ENCODE measurements around the gene PP2D1.
A peak's percentile ranks its signal among the peaks of the same experiment; 100 is the strongest.
"Not testable (repeated sequence)": the region's sequence is repeated elsewhere in the genome, so short reads cannot be mapped to it uniquely, and the experiment has no call there.

Gene PP2D1, protein sequence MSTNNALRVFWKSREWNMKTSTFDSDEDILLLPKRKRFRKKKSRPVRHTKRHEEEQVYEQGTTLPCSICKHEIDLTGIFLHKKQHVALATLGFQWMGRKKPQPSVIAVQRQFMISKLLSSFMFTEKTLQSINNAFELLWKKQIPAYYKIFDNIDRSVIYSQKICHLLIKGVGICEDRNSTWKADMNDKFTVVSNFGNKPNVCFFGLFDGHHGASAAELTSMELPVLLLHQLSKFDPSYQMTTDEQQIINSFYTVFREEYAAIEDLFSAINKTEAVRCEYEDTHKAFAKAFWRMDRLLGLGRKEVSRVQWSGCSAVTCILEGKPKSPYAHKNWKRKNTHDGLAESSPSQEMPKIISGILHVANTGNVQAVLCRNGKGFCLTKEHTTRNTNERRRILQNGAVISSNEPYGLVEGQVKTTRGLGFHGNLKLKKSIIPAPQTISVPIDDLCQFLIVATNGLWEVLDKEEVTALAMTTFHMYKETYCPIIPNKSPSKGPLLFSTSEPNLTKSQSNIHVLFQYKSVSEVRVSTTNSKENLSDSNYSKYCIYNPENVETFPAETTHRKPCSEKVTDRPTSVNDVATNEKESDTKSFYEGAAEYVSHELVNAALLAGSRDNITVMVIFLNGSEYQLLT

DNA sequence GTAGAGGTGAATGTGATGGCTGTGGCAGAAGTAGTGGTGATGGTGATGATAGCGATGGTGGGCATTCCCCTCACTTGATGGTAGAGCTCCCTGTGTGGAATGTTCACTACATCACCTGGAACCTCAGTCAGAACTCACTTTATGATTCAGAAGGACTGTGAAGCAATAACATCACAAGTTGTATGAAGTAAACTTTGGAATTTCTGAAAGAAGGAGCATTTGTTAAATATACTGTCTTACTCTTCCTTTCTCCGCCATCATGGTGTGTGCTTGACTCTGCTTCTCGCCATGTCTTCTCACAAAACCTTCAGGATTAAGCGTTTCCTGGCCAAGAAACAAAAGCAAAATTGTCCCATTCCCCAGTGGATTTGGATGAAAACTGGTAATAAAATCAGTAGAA lies at the start of gene PP2D1:
Gene PP2D1, minus strand, starts transcription at position 101 of the 400 bp plus-strand sequence. CDS start 192 bp downstream, outside the sequence.
- no peak for DNase-seq (ENCODE audit: low spot score)

DNA sequence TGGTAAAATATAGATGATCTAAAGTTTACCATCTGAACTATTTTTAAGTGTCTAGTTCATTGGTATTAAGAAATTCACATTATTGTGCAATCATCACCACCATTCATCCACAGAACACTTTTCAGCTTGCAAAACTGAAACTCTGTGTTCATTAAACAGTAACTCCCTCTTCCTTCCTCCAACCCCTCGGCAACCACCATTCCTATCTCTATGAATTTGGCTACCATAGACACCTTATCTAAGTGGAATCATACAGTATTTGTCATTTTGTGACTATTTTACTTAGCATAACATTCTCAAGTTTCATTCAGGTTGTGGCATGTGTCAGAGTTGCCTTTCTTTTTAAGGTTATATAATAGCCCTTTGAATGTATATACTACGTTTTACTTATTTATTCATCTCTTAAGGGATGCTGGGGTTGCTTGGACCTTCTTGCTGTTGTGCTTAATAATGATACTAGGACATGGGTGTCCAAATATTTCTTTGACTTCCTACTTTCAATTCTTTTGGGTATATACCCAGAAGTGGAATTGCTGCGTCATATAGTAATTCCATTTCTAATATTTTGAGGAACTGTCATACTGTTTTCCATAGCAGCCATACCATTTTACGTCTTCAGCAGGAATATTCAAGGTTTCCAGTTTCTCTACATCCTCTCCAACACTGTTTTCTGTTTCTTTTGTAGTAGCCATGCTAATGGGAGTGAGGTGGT lies 49.1 kb upstream of the PP2D1 start:
- peak; percentile 52 for DNase-seq (ENCODE audit: low spot score)

DNA sequence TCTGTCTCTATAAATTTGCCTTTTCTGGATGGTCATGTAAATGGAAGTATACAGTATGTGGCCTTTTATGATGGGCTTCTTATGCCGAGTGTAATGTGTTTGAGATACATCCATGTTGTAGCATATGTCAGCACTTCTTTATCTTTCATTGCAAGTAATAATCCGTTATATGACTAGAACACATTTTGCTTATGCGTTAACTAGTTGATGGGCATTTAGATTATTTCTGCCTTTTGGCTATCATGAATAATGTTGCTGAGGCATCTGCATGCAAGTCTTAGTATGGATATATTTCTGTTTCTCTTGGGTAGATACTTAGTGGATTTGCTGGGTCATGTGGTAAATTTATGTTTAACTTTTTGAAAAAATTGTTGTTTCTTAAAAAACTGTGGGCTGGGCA lies 47.9 kb upstream of the PP2D1 start:
- DNase-seq (ENCODE audit: low spot score), result no peak

DNA sequence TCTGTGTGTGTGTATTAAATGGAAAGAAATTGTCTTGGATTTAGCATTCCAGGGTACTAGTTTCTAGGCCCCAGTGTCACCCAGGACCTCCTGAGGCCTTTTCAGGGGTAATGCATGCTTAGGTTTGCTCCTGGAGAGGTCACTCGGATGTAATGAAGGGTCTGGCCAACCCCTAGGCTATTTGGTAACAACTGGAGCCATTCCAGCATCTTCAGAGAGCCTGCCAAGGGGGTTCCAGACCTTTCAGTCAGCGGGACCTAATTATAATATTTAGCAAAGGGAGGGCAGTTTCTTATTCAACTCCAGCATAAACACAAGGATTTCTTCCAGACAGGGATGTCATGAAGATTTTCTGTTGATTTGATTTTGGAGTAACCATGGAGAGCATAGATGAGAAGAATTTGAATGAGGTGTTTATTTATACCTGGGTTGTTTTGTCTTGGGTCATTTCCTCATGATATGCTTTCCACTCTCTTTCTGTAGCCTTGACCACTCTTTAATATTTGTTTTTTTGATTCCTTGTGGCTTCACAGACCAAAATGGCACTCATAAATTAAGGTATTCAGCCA lies 45.6 kb upstream of the PP2D1 start:
- peak; percentile 23 for DNase-seq (ENCODE audit: low spot score)

DNA sequence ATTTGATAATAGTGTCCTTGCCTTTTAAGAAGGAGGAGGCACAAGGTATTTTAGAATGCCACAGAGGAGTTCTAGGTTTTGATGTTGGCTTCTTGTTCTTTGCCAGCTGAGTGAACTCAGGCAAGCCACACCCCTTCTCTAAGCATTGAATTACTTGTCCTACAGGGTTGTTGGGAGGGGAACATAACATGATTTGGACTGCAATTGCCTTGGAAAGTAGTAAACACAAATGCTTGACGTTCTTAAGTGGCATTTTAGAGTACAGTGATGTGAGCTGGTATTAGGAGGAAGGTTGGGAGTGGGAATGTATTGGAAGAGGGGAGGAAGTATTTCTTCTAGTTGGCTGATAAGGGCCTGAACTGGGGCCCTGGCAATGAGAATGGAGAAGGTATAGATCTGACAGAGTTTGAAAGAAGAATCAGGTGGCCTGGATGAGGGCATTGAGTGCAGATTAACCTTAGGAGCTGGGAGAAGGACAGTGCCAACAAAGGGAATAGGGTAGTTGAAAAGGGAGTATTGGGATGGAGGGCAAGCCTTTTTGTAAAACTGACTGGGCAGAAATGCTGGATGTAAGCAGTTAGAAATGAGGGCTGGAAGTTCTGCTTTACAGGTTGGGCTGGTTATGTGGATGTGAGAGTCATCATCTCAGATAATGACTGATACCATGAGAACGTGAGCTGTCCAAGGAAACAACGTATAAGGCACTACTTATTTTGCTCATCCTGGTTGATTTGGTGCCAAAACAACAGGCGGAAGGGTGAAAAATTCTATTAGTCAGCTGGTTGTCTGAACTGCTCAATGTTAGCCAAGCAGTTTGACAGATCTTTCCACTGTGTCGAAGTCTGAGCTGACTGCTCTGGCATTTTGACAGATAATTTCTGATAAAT lies 44.9 kb upstream of the PP2D1 start:
- DNase-seq (ENCODE audit: low spot score), result peak; percentile 95

DNA sequence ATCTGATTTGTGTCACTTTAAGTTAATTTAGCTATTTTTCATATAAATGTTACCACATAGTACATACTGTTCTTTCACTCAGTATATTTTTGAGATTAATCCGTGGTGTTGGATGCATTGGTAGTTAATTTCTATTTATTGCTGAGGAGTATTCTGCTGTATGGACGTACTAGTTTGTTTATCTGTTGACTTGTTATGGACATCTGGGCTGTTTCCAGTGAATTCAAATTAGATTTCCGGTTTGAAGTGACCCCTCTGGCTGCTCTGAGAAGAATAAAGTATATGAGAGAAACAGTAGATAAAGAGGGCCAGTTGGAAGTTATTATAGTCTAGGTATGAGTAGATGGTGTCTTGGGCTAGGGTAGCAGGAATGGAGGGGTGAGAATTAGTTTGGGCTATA lies 43.8 kb upstream of the PP2D1 start:
- no peak for DNase-seq (ENCODE audit: low spot score)

DNA sequence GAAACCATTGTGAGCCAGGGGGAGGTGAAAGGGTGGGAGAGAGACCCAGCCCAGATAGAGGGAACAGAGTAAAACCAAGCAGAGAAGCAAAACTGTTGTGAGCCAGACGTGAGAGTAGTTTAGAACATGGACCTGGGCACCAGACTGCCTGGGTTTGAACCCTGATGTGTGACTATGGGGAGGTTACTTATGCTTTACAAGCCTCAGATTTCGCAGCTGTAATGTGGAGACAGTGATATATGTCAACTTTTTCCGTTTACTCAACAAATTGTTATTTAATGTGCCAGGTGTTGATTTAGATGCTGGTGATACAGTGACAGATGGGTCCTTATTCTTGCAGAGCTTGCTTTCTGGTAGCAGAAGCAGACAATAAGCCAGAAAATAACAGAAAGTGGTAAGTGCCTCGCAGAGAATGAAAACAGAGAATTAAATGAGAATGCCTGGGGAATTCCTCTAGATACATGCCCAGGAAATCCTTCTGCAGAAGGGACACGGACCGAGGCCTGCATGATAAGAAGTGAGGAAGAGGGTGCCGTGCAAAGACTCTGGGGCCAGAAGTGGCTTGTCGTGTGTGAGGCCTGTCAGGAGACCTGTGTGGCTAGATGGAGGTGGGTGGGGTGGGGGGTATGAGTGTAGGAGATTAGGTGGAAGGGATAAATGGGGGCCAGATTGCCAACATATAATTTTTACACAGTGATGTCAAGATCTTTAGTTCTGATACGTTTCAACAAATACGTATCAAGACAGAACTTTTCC lies 43.1 kb upstream of the PP2D1 start:
- no peak for DNase-seq (ENCODE audit: low spot score)

DNA sequence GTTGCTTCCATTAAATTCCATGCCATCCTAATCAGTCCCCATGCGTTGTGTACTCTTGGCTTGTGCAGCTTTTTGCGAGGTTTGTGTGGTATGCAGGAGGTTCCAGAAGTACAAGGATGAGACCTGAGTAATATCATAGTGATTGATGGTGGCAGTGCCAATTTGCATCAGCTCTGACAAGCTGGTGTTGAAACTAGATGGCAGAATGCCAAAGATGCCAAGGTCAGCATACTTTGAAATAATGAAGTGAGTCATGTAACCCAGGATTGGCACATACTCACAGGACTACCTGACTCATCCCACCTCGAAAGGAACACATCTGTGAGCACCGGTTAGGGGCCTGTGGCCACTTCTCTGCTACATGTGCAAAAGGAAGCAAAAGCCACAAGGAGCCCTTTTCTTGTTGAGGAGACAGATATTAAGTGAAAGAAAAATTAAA lies 42.5 kb upstream of the PP2D1 start:
- peak; percentile 100 for DNase-seq (ENCODE audit: low spot score)

DNA sequence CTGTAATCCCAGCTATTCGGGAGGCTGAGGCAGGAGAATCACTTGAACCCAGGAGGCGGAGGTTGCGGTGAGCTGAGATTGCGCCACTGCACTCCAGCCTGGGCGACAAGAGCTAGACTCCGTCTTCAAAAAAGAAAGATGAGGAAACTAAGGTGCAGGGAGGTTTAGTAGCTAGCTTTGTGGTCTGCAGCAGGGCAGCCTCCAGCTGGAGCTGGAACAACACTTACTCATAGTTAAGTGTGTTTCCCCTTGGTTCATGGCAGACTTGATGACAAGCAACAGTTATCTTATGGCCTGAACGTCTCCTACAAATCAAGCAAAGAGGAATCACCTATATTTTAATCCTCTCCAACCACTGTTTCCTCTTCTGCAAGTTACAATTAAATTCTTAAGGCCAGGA lies 40.8 kb upstream of the PP2D1 start:
- DNase-seq (ENCODE audit: low spot score), result no peak

DNA sequence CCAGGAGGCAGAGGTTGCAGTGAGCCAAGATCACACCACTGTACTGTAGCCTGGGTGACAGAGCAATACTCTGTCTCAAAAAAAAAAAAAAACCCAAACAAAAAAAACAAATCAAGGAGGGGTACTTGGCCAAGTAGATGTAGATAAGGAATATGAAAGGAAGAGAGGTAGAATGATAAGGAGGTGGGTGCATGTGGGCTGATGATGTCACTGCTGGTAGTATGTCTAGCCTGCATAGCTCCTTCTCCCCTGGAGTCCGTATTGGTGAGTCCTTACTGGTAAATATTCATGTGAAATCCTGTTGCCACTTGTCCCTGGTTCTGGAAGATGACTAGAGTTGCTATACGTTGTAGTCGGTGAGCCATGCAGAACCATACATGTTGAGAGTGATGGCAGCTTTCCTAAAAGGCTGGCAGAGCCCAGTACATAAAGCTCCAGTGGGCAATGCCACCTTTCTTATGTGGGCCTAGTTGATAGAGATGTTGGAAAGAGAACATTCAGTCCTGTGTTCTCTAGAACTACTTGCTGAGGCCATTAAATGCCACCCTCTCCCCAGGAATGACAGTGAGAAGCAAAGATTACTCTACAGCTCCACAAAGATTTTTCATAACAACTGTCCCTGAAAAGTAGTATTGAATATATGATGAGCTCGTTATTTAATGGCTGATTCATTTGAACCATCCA lies 39.2 kb upstream of the PP2D1 start:
- DNase-seq (ENCODE audit: low spot score), result no peak

DNA sequence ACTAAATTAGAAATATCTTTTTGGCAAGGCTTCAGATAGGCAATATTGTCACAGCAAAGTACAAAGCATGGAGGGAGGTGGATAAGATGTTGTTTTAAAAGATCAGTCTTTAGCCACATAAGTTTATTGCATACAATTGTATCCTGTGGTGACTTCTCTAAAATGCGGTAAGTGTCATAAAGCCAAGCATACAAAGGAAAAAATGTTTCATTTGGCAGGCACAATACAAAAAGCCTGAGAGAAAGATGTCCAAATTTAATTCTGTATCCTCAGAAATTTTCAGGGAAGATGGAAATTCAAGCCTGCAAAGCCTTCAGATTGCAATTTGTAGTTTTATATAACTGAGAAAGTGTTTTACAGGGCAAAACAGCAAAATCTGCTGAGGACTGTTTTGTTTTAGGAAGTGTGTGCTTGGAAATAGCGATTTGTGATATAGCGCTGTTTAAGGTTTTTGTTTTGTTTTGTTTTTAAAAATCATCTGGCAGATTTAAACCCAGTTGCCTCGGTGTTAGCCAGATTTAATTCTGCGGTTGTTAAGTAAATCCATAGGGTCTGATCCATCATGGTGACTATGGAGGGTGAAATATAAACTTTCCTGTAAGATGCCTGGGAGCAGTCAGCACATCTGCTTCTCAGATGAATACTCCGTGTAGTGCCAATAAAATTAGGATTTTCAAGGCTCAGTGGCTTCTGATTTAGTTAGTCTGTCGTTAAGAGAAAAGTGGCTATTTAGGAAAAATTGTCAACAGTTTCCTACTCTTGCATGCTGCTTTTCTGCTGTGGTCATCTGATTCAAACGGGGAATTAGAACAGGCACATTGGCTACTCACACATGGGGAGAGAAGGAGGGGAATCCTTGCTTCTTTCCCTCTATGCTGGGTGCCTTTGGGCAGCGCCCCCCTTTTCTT lies 36.2 kb upstream of the PP2D1 start:
- no peak for DNase-seq (ENCODE audit: low spot score)

DNA sequence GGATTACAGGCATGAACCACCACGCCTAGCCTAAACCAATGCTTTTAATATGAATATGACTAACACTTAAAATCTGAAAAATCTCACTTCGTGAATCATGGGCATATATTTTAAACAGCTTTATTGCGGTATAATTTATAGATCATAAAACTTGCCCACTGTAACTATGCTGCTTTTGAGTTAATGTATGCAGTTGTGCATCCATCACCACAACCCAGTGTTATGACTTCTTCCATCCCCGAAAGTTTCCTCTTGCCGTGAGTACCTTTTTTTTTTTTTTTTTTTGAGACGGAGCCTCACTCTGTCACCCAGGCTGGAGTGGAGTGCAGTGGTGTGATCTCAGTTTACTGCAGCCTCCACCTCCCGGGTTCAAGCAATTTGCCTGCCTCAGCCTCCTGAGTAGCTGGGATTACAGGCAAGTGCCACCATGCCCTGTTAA lies 35.3 kb upstream of the PP2D1 start:
- DNase-seq (ENCODE audit: low spot score), result no peak

DNA sequence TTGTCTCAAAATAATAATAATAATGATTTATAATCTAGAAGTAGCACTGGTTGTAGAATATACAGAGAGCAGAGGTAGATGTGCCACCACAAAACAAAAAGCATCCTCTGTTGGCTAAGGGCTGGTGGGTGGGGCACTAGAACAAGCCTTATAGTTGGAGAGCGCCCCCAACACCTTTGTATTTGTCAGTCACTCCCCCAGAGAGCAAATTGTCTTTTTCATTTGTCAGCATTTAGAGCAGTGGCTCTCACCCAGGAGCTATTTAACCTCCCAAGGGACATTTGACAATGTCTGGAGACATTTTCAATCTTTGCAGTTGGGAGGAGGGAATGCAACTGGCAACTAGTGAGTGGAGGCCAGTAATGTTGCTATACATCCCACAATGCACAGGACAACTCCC lies 34.5 kb upstream of the PP2D1 start:
- DNase-seq (ENCODE audit: low spot score), result no peak

DNA sequence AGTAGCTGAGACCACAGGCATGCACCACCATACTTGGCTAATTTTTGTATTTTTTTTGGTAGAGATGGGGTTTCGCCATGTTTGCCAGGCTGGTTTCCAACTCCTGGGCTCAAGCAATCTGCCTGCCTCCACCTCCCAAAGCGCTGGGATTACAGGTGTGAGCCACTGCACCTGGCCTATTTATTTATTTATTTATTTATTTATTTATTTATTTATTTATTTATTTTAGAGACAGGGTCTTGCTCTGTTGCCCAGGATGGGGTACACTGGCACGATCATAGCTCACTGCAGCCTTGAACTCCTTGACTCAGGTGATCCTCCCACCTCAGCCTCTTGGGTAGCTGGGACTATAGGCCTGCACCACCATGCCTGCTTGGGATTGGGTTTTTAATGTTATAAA lies 33.1 kb upstream of the PP2D1 start:
- DNase-seq (ENCODE audit: low spot score), result not testable (repeated sequence)

DNA sequence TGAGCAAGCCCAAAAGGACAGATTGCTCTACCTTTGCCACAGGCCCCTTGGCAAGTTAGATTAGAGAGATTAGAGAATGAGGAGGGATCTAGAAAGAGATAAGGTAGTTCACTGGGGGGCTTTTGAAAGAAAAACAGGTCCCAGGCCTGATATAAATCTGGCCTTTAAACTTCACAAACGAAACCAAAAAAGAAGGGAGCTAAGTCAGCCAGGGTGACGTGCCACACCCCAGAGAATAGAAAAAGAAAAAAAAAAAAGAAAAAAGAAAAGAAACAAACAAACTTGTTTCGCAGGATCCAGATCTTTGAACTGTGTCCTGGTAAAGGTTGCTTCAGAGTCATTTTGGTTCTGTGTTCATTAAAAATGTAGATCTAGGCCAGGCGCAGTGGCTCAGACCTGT lies 31.8 kb upstream of the PP2D1 start:
- no peak for DNase-seq (ENCODE audit: low spot score)

DNA sequence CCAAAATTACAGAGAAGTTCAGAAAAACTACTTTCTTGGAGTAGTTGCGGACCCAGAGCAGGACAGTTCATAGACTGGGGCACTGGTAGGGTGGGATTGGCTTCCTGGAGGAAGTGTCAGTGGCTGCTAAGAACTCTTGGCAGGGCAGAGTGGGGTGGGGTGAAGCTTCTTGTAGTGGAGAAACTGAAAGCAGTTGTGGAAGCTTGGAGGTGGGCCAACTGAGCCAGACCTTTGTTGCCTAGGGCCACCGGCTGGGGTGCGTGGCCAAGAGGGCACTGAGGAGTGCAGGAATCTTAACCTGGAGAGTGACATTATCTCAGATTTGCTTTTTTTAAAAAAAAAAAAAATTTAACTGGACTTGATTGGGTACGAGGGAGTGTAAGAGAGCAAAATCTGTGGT lies 31.3 kb upstream of the PP2D1 start:
- DNase-seq (ENCODE audit: low spot score), result peak; percentile 71

DNA sequence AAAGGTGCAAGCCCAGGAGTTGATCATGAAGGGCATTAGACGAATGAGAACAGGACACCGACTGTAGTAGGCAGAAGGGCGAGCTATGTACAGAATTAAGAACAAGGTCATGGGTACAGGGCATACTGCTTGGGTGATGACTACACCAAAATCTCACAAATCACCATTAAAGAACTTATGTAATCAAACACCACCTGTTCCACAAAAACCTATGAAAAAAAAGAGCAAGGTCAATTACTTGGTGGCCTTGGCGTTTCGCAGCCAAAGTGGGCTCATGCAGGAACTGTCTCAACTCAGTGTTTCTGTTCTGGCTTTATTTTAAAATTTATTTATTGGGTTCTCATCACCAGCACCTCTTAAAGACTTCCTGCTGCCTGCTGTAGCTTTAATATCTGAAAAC lies 30.3 kb upstream of the PP2D1 start:
- DNase-seq (ENCODE audit: low spot score), result no peak

DNA sequence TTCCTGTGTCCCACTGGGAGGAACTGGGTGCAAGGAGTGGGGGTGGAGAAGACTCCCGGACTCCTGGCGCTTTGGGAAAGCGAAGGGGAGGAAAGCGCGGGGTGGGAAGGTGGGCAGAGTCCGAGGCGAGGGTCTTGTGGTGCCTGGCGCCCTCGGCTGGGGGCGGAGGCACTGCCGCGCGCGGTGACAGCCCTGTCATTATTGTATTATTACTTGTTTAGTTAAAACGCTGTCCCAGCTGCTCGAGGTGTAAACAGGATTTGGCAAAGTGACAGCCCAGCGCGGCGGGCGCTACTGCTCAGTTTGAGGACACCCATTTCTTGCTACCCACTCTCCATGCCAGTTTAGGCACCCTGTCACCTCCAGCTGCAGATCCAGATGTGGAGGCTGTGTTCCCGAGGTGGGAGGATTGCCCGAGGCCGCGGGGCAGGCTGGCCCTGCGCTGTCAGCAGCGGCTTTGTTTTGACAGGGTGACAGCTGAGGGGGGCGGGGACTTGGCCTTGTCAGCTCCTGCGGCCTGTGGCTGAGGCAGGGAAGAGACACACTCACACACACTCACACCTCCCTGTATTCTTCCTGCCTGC lies 29.2 kb upstream of the PP2D1 start:
- DNase-seq (ENCODE audit: low spot score), result peak; percentile 73
